ENCODE data around the gene NINL.

Gene NINL

GRCh38 chr20:25574411-25574810 is 10.9 kb downstream of the NINL start:
- no peaks in the 10 kb centered on the region for H4K20me1 ChIP-seq (ENCODE audit: control insufficient read depth, insufficient read depth, low read depth, low read length)

GRCh38 chr20:25573288-25574251 is 11.8 kb downstream of the NINL start:
- H3K79me2 ChIP-seq (ENCODE audit: control insufficient read depth, low read length) = no peaks in the 10 kb centered on the region
- H3K4me2 ChIP-seq (ENCODE audit: low read length) = no peak overlapping the region
- no peaks in the 10 kb centered on the region for H3K9me3 ChIP-seq (ENCODE audit: control insufficient read depth, insufficient read depth, low read length)
- H3K4me3 ChIP-seq (ENCODE audit: low read length) = no peak overlapping the region
- no peaks in the 10 kb centered on the region for H3K36me3 ChIP-seq (ENCODE audit: control insufficient read depth, low read length)
- H4K20me1 ChIP-seq (ENCODE audit: control insufficient read depth, insufficient read depth, low read depth, low read length) = no peaks in the 10 kb centered on the region
- no peak overlapping the region for H3K27ac ChIP-seq (ENCODE audit: low read depth, low read length)
- no peak for TF ChIP-seq EZH2phosphoT487 (IDR thresholded peaks at IDR 0.05; ENCODE audit: borderline replicate concordance, low read length)
- TF ChIP-seq CTCF (IDR thresholded peaks at IDR 0.05; ENCODE audit: low read depth, low read length, poor library complexity, severe bottlenecking) = no peak
- no peaks in the 10 kb centered on the region for H3K27me3 ChIP-seq (ENCODE audit: control insufficient read depth, low read length)
- H3K9me2 ChIP-seq (replicated peaks; ENCODE audit: control insufficient read depth, low read length) = no peaks in the 10 kb centered on the region
- no peaks in the 10 kb centered on the region for H3F3A ChIP-seq (ENCODE audit: control insufficient read depth, insufficient read depth)
- H3K4me1 ChIP-seq (ENCODE audit: control insufficient read depth, low read length) = no peaks in the 10 kb centered on the region

More at GRCh38 chr20:25574411-25574810, 10.9 kb downstream of the NINL start:
- no peak overlapping the region for H3K4me2 ChIP-seq (ENCODE audit: low read length)
- H3K9me3 ChIP-seq (ENCODE audit: control insufficient read depth, insufficient read depth, low read length) = no peaks in the 10 kb centered on the region
- TF ChIP-seq CTCF (IDR thresholded peaks at IDR 0.05; ENCODE audit: low read depth, low read length, poor library complexity, severe bottlenecking) = no peak
- TF ChIP-seq EZH2phosphoT487 (IDR thresholded peaks at IDR 0.05; ENCODE audit: borderline replicate concordance, low read length) = no peak
- no peaks in the 10 kb centered on the region for H3K27me3 ChIP-seq (ENCODE audit: control insufficient read depth, low read length)
- no peak overlapping the region for H3K4me3 ChIP-seq (ENCODE audit: low read length)
- no peaks in the 10 kb centered on the region for H3K9me2 ChIP-seq (replicated peaks; ENCODE audit: control insufficient read depth, low read length)
- H3K79me2 ChIP-seq (ENCODE audit: control insufficient read depth, low read length) = no peaks in the 10 kb centered on the region
- H3K27ac ChIP-seq (ENCODE audit: low read depth, low read length) = no peak overlapping the region
- H3K36me3 ChIP-seq (ENCODE audit: control insufficient read depth, low read length) = no peaks in the 10 kb centered on the region
- H3K4me1 ChIP-seq (ENCODE audit: control insufficient read depth, low read length) = no peaks in the 10 kb centered on the region
- H3F3A ChIP-seq (ENCODE audit: control insufficient read depth, insufficient read depth) = no peaks in the 10 kb centered on the region

GRCh38 chr20:25571817-25572216 is 13.5 kb downstream of the NINL start:
- no peak overlapping the region for H3K4me2 ChIP-seq (ENCODE audit: low read length)
- no peaks in the 10 kb centered on the region for H3K27me3 ChIP-seq (ENCODE audit: control insufficient read depth, low read length)
- H3K79me2 ChIP-seq (ENCODE audit: control insufficient read depth, low read length) = no peaks in the 10 kb centered on the region
- H3K4me1 ChIP-seq (ENCODE audit: control insufficient read depth, low read length) = no peaks in the 10 kb centered on the region
- H3K27ac ChIP-seq (ENCODE audit: low read depth, low read length) = no peak overlapping the region
- no peak overlapping the region for H3K4me3 ChIP-seq (ENCODE audit: low read length)
- TF ChIP-seq CTCF (IDR thresholded peaks at IDR 0.05; ENCODE audit: low read depth, low read length, poor library complexity, severe bottlenecking) (no peak), EZH2phosphoT487 (IDR thresholded peaks at IDR 0.05; ENCODE audit: borderline replicate concordance, low read length) (no peak)
- H3K9me3 ChIP-seq (ENCODE audit: control insufficient read depth, insufficient read depth, low read length) = no peaks in the 10 kb centered on the region
- H3F3A ChIP-seq (ENCODE audit: control insufficient read depth, insufficient read depth) = no peaks in the 10 kb centered on the region
- no peaks in the 10 kb centered on the region for H3K9me2 ChIP-seq (replicated peaks; ENCODE audit: control insufficient read depth, low read length)
- H3K36me3 ChIP-seq (ENCODE audit: control insufficient read depth, low read length) = no peaks in the 10 kb centered on the region
- H4K20me1 ChIP-seq (ENCODE audit: control insufficient read depth, insufficient read depth, low read depth, low read length) = no peaks in the 10 kb centered on the region

Data from DOHH2 (cell line).